HCT116 (cell line): Measurements from ENCODE around the gene RAI2. TPM values are rescaled to one million over a fixed set of nuclear protein-coding genes. Genes with fewer than 3 reads are reported as not detected.

Source experiments
- ATAC-seq: fragments of 200-7000 bp; cut with Tn5 transposase; 2 replicates; pipeline ENCODE4 v1.9.1; 2020; ENCODE audit warnings: mild to moderate bottlenecking, moderate library complexity
- BruUV-seq: library from RNA; stranded (reverse); fragments of 400-500 nt; replicated peaks from 2 replicates; lab custom pipeline; 2021; lab: Mats Ljungman, UMichigan
- CTCF ChIA-PET: fragments of 300-600 bp; sonication (Branson Sonifier 250); formaldehyde crosslinking; loops from one replicate; lab custom pipeline; 2021; ENCODE audit warnings: antibody characterized with exemption; lab: Charles Lee
- POLR2A ChIA-PET: fragments of 300-600, 350-600 bp; sonication (Branson Sonifier 250); formaldehyde crosslinking; loops from one replicate; lab custom pipeline; 2021; ENCODE audit warnings: antibody characterized with exemption; lab: Charles Lee
- RAD21 ChIA-PET, 2 experiments: fragments of 300-600 bp; sonication (Branson Sonifier 250); formaldehyde crosslinking; loops; one replicate each; lab custom pipeline; 2023; ENCODE audit warnings: low total read pairs in 2 of 2; ENCODE audit not compliant: uncharacterized antibody in 2 of 2, unreplicated experiment in 2 of 2, low non-redundant PET in 1 of 2; lab: Charles Lee
- DNase-seq: peaks from one replicate; pipeline ENCODE4 v3.0.0-alpha.2; 2010; ENCODE audit warnings: low read depth, low spot score
- H2AFZ ChIP-seq: fragments of 200-600 bp; shearing (Covaris generic), sonication (generic); 2 replicates; pipeline ENCODE4 v1.6.1; 2017; ENCODE audit warnings: low read depth, mixed run types, mixed read lengths, antibody characterized with exemption, low read length; ENCODE audit not compliant: poor library complexity, severe bottlenecking
- H3K27ac ChIP-seq: 2 replicates; pipeline ENCODE4 v1.5.1; 2012; ENCODE audit warnings: low read depth, low read length
- H3K27me3 ChIP-seq: fragments of 200-600 bp; sonication (generic); 2 replicates; pipeline ENCODE4 v1.6.1; 2016; ENCODE audit warnings: mixed run types, low read length, mixed read lengths; ENCODE audit not compliant: insufficient read depth
- H3K36me3 ChIP-seq, 2 experiments: fragments of 200-500 bp in 1 of 2; fragments of 200-600 bp in 1 of 2; sonication (Bioruptor generic) in 1 of 2; sonication (generic) in 1 of 2; 2 replicates each; pipeline versions ENCODE4 v1.5.1 to v1.6.1; 2014 to 2016; ENCODE audit warnings: low read length in 2 of 2, inconsistent platforms in 1 of 2, mixed read lengths in 1 of 2, mixed run types in 1 of 2; ENCODE audit not compliant: insufficient read depth in 2 of 2, control insufficient read depth in 1 of 2
- H3K4me1 ChIP-seq, 2 experiments: fragments of 200-600 bp in 1 of 2; sonication (generic) in 1 of 2; 2 replicates each; pipeline versions ENCODE4 v1.5.1 to v1.6.1; 2012 to 2017; ENCODE audit warnings: low read length in 2 of 2, inconsistent platforms in 1 of 2, mild to moderate bottlenecking in 1 of 2, mixed read lengths in 1 of 2, mixed run types in 1 of 2, moderate library complexity in 1 of 2; ENCODE audit not compliant: insufficient read depth in 2 of 2, control insufficient read depth in 1 of 2
- H3K4me2 ChIP-seq: fragments of 200-600 bp; sonication (generic); 2 replicates; pipeline ENCODE4 v1.6.1; 2017; ENCODE audit warnings: mixed run types, low read length, mixed read lengths
- H3K4me3 ChIP-seq, 2 experiments: fragments of 200-600 bp in 1 of 2; sonication (generic) in 1 of 2; replicated peaks in 1 of 2; 2 replicates each; pipeline ENCODE4 v1.5.1; 2011 to 2016; ENCODE audit warnings: low read length in 2 of 2, control low read depth in 1 of 2, low read depth in 1 of 2, mild to moderate bottlenecking in 1 of 2, mixed read lengths in 1 of 2, mixed run types in 1 of 2
- H3K79me2 ChIP-seq: fragments of 200-600 bp; sonication (generic); 2 replicates; pipeline ENCODE4 v1.6.1; 2017; ENCODE audit warnings: mild to moderate bottlenecking, mixed run types, low read length, moderate library complexity, mixed read lengths; ENCODE audit not compliant: insufficient read depth
- H3K9ac ChIP-seq: fragments of 200-600 bp; sonication (generic); 2 replicates; pipeline ENCODE4 v1.6.1; 2016; ENCODE audit warnings: low read length, mixed read lengths
- H3K9me2 ChIP-seq: fragments of 200-600 bp; sonication (generic), shearing (Covaris generic); 2 replicates; pipeline ENCODE4 v1.6.1; 2017; ENCODE audit warnings: mixed run types, mild to moderate bottlenecking, moderate library complexity; ENCODE audit not compliant: insufficient read depth
- H3K9me3 ChIP-seq, 2 experiments: fragments of 200-500 bp in 1 of 2; fragments of 200-600 bp in 1 of 2; sonication (Bioruptor generic) in 1 of 2; sonication (generic) in 1 of 2; 2 replicates each; pipeline ENCODE4 v1.6.1; 2014 to 2017; ENCODE audit warnings: low read length in 2 of 2, mixed read lengths in 2 of 2, inconsistent platforms in 1 of 2, low read depth in 1 of 2, mild to moderate bottlenecking in 1 of 2, mixed run types in 1 of 2, moderate library complexity in 1 of 2; ENCODE audit not compliant: control insufficient read depth in 1 of 2, insufficient read depth in 1 of 2
- H4K20me1 ChIP-seq: fragments of 200-600 bp; sonication (generic), shearing (Covaris generic); 2 replicates; pipeline ENCODE4 v1.6.1; 2017; ENCODE audit warnings: mixed run types, mild to moderate bottlenecking, moderate library complexity; ENCODE audit not compliant: insufficient read depth
- ATF3 ChIP-seq: IDR thresholded peaks from 2 replicates; pipeline ENCODE4 v1.6.1; 2012
- EGR1 ChIP-seq: IDR thresholded peaks from 2 replicates; pipeline ENCODE4 v1.6.1; 2012; ENCODE audit warnings: low read depth
- ELF1 ChIP-seq: IDR thresholded peaks from 2 replicates; pipeline ENCODE4 v1.6.1; 2012; ENCODE audit warnings: low read depth, borderline replicate concordance
- EZH2phosphoT487 ChIP-seq: fragments of 200-600 bp; IDR thresholded peaks from 2 replicates; pipeline ENCODE4 v1.6.1; 2018; ENCODE audit warnings: antibody characterized with exemption, borderline replicate concordance
- FOSL1 ChIP-seq: IDR thresholded peaks from 2 replicates; pipeline ENCODE4 v1.6.1; 2012; ENCODE audit warnings: low read depth
- JUND ChIP-seq: IDR thresholded peaks from 2 replicates; pipeline ENCODE4 v1.6.1; 2012
- POLR2A ChIP-seq: IDR thresholded peaks from 2 replicates; pipeline ENCODE4 v1.7.0; 2011; ENCODE audit warnings: borderline replicate concordance; ENCODE audit not compliant: insufficient read depth, insufficient read length; ENCODE audit errors: extremely low read depth
- RAD21 ChIP-seq: IDR thresholded peaks from 2 replicates; pipeline ENCODE4 v1.6.1; 2012; ENCODE audit warnings: low read depth, mild to moderate bottlenecking
- REST ChIP-seq: IDR thresholded peaks from 2 replicates; pipeline ENCODE4 v1.6.1; 2012; ENCODE audit warnings: low read depth
- SIN3A ChIP-seq: IDR thresholded peaks from 2 replicates; pipeline ENCODE4 v1.6.1; 2012; ENCODE audit warnings: low read depth
- ZBTB33 ChIP-seq: IDR thresholded peaks from 2 replicates; pipeline ENCODE4 v1.6.1; 2011; ENCODE audit warnings: mild to moderate bottlenecking, low read length, moderate library complexity; ENCODE audit not compliant: insufficient replicate concordance; ENCODE audit errors: extremely low read depth
- ZNF274 ChIP-seq: fragments of 200-500 bp; sonication (Bioruptor generic); IDR thresholded peaks from 2 replicates; pipeline ENCODE4 v1.6.1; 2014; ENCODE audit warnings: mild to moderate bottlenecking, low read depth, low read length, inconsistent platforms
- intact Hi-C: fragments of 100-400 bp; cut with micrococcal nuclease; formaldehyde crosslinking; loops from 2 replicates; pipeline ENCODE4 v1.10.0; 2022
- total RNA-seq: library from RNA; stranded (reverse); gene quantifications from one replicate; pipeline ENCODE4 v1.2.1, GENCODE V29; 2021; ENCODE audit not compliant: unreplicated experiment

RAI2 gene
- total RNA-seq, 1 experiment from 2014 or later = not detected

- no peak overlapping the region for H3K9ac ChIP-seq
- no TSS peak for BruUV-seq
- no peak for ATAC-seq
- no peaks in the 10 kb centered on the region for H3K9me3 ChIP-seq
- H2AFZ ChIP-seq = no peak overlapping the region
- POLR2A ChIA-PET = no interaction called here
- no peak overlapping the region for H3K4me2 ChIP-seq
- H3K36me3 ChIP-seq = no peaks in the 10 kb centered on the region
- intact Hi-C loops = no loop called here
- no peaks in the 10 kb centered on the region for H3K27me3 ChIP-seq
- no peak for TF ChIP-seq EGR1
- no peak for TF ChIP-seq JUND
- no peak for TF ChIP-seq RAD21
- no peak for TF ChIP-seq EZH2phosphoT487
- TF ChIP-seq ELF1 = no peak
- no peak for TF ChIP-seq SIN3A
- no peak for TF ChIP-seq ZNF274
- TF ChIP-seq POLR2A = no peak
- TF ChIP-seq ATF3 = no peak
- no peak for TF ChIP-seq REST
- TF ChIP-seq ZBTB33 = no peak
- no peak for TF ChIP-seq FOSL1
- H4K20me1 ChIP-seq = no peaks in the 10 kb centered on the region
- H3K4me3 ChIP-seq = no peak overlapping the region
- RAD21 ChIA-PET = no interaction called here
- H3K9me2 ChIP-seq = no peaks in the 10 kb centered on the region
- no peaks in the 10 kb centered on the region for H3K79me2 ChIP-seq
- no peak overlapping the region for H3K27ac ChIP-seq
- DNase-seq = no peak
- CTCF ChIA-PET = no interaction called here
- H3K4me1 ChIP-seq = no peaks in the 10 kb centered on the region
Observed at GRCh38 chrX:17860179-17860780, 818 bp downstream of the RAI2 start.
